Measurements from ENCODE around the gene TRPM5.

DNA sequence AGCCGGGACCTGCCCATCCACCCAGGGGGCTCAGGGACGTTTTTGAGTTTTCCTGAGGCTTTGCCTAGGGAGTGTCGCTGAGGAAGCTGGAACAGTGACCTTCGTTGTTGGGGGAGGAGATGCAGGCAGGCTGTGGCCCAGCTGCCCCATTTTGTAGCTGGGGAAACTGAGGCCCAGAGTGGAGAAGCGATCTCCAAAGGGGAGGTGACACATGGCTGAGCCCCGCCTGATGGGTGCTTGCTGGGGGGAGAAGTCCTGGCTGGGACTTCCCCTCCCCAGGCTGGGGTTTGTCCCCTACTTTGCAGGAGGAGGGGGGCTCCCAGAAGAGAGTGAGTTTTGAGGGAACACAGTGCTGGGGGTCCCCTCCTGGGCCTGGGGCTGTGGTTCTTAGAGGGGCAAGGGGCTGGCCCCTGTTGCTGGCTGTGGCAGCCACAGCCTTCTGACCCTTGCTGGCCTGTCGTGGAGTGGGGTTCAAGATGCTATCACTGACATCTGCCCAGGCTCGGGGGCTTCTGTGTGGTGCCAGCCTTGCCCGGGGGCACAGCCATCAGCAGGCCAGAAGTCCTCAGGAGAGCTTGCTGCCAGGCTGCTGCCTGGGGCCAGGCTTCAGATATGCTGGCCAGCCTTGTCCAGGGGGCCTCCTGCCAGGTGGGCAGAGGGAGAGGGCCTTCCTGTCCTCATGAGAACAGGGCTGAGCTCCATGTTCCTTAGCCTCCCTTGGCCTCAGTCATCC lies 21.9 kb upstream of the TRPM5 start:
- TF ChIP-seq, protein P1, sequence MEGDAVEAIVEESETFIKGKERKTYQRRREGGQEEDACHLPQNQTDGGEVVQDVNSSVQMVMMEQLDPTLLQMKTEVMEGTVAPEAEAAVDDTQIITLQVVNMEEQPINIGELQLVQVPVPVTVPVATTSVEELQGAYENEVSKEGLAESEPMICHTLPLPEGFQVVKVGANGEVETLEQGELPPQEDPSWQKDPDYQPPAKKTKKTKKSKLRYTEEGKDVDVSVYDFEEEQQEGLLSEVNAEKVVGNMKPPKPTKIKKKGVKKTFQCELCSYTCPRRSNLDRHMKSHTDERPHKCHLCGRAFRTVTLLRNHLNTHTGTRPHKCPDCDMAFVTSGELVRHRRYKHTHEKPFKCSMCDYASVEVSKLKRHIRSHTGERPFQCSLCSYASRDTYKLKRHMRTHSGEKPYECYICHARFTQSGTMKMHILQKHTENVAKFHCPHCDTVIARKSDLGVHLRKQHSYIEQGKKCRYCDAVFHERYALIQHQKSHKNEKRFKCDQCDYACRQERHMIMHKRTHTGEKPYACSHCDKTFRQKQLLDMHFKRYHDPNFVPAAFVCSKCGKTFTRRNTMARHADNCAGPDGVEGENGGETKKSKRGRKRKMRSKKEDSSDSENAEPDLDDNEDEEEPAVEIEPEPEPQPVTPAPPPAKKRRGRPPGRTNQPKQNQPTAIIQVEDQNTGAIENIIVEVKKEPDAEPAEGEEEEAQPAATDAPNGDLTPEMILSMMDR (IDR thresholded peaks at IDR 0.05): no peak
- no peak for TF ChIP-seq POLR2A (IDR thresholded peaks at IDR 0.05)

Data from esophagus squamous epithelium (tissue), 4 donors.